Measurements from ENCODE around the gene TGFB1I1. TPM values are rescaled to one million over a fixed set of nuclear protein-coding genes. Genes with fewer than 3 reads are reported as not detected.
A peak's percentile ranks its signal among the peaks of the same experiment; 100 is the strongest.

TGFB1I1 gene
- total and polyA plus RNA-seq, 7 experiments from 2014 or later: 0.29 to 1.5 (median 0.49) TPM

- DNase-seq (no peak), ATAC-seq (no peak)
- Mint-ChIP-seq H3K27ac (no peak overlapping the region), H3K4me1 (peaks cover 0 to 16% (median 5%) of the 10 kb centered on the region in 7 donors), H3K27me3 (peaks cover 0 to 5% (median 0%) of the 10 kb centered on the region in 5 donors), H3K4me3 (peak overlapping the region in 7 of 10 donors; percentile 10 to 86 (median 64)), H3K36me3 (no peaks in the 10 kb centered on the region), H3K9me3 (no peaks in the 10 kb centered on the region)
- H3K27me3 ChIP-seq (ENCODE audit: control insufficient read depth in 2 of 2, insufficient read depth in 2 of 2, low read length in 2 of 2): no peaks in the 10 kb centered on the region
- no peaks in the 10 kb centered on the region for H3K36me3 ChIP-seq (ENCODE audit: control insufficient read depth in 2 of 3, insufficient read depth in 3 of 3, low read length in 3 of 3)
- H3K27ac ChIP-seq (ENCODE audit: low read depth, low read length): no peak overlapping the region
- no peaks in the 10 kb centered on the region for H3K9me3 ChIP-seq (ENCODE audit: control insufficient read depth in 2 of 3, low read length in 3 of 3)
- intact Hi-C loops (cut with micrococcal nuclease): no loop called here
- H3K4me1 ChIP-seq (ENCODE audit: control insufficient read depth in 2 of 2, insufficient read depth in 2 of 2, low read length in 2 of 2): no peaks in the 10 kb centered on the region
- ChIA-PET CTCF (interaction anchor here (0.6 kb wide), 1 partner anchor 446 kb away, joined by 3 read pairs; no protein-coding TSS in a partner anchor), POLR2A (interaction anchor here (0.8 to 1.2 kb wide), 2 partner anchors 13 to 353 kb away, joined by 3 read pairs; partner anchors contain the start of gene ZNF843)
- H3K4me3 ChIP-seq (ENCODE audit: low read length): no peak overlapping the region
Measured at GRCh38 chr16:31428638-31429247, 43.2 kb upstream of the TGFB1I1 start.

DNA sequence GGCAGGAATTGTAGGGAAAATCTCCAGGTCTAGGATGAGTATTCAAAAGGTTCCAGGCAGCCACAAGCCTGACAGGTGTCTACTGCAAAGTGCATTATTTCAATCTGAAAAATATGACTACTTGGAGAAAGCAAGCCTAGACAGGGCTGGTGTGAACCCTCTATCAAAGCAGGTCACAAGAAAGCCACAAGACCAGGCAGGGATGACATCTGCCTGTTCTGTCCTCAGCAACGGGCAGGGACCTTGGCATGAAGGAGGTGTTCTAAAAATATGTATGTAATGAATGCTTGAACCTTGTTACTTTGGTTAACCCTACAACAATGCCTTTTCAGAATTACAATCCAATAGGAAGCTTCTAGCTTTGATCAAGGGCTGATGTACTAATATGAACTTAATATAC is 42.6 kb upstream of the TGFB1I1 start:
- Mint-ChIP-seq H3K27me3 (peaks cover 0 to 5% (median 0%) of the 10 kb centered on the region in 5 donors), H3K4me3 (peak overlapping the region in 1 of 10 donors; percentile 12), H3K4me1 (peaks cover 0 to 16% (median 5%) of the 10 kb centered on the region in 7 donors), H3K36me3 (no peaks in the 10 kb centered on the region), H3K9me3 (no peaks in the 10 kb centered on the region), H3K27ac (no peak overlapping the region)
- intact Hi-C loops (cut with micrococcal nuclease): no loop called here
- no peaks in the 10 kb centered on the region for H3K36me3 ChIP-seq (ENCODE audit: control insufficient read depth in 2 of 3, insufficient read depth in 3 of 3, low read length in 3 of 3)
- POLR2A ChIA-PET: interaction anchor here (0.8 to 1.2 kb wide), 2 partner anchors 13 to 354 kb away, joined by 3 read pairs; partner anchors contain the start of gene ZNF843
- H3K9me3 ChIP-seq (ENCODE audit: control insufficient read depth in 2 of 3, low read length in 3 of 3): no peaks in the 10 kb centered on the region
- no peak overlapping the region for H3K4me3 ChIP-seq (ENCODE audit: low read length)
- ATAC-seq (no peak), DNase-seq (no peak)
- CTCF ChIA-PET: no interaction called here
- no peaks in the 10 kb centered on the region for H3K4me1 ChIP-seq (ENCODE audit: control insufficient read depth in 2 of 2, insufficient read depth in 2 of 2, low read length in 2 of 2)
- H3K27ac ChIP-seq (ENCODE audit: low read depth, low read length): no peak overlapping the region
- no peaks in the 10 kb centered on the region for H3K27me3 ChIP-seq (ENCODE audit: control insufficient read depth in 2 of 2, insufficient read depth in 2 of 2, low read length in 2 of 2)

DNA sequence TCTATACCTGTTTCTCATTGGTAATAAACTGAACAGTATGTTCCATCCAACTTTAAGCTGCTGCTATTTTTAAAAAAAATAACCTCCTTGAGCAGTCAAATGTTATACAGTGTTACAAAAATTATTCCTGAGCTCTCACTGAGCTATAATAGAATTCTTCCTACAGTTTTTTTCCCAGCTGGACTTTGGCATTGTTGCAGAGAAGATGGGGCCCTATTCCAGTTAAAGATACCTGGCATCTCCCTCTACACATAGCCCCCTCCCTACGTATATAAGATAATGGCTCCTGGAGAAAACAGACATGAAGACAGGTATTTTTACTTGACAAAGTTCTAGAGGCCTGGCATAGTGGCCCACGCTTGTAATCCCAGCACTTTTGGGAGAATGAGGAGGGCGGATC is 42.2 kb upstream of the TGFB1I1 start:
- Histone ChIP-seq H3K27ac (ENCODE audit: low read depth, low read length) (no peak overlapping the region), H3K36me3 (ENCODE audit: control insufficient read depth in 2 of 3, insufficient read depth in 3 of 3, low read length in 3 of 3) (no peaks in the 10 kb centered on the region), H3K4me1 (ENCODE audit: control insufficient read depth in 2 of 2, insufficient read depth in 2 of 2, low read length in 2 of 2) (no peaks in the 10 kb centered on the region), H3K9me3 (ENCODE audit: control insufficient read depth in 2 of 3, low read length in 3 of 3) (no peaks in the 10 kb centered on the region), H3K4me3 (ENCODE audit: low read length) (no peak overlapping the region), H3K27me3 (ENCODE audit: control insufficient read depth in 2 of 2, insufficient read depth in 2 of 2, low read length in 2 of 2) (no peaks in the 10 kb centered on the region)
- POLR2A ChIA-PET: no interaction called here
- CTCF ChIA-PET: no interaction called here
- DNase-seq (no peak), ATAC-seq (no peak)
- Mint-ChIP-seq H3K27me3 (peaks cover 0 to 5% (median 0%) of the 10 kb centered on the region in 5 donors), H3K4me3 (no peak overlapping the region), H3K27ac (no peak overlapping the region), H3K36me3 (no peaks in the 10 kb centered on the region), H3K9me3 (no peaks in the 10 kb centered on the region), H3K4me1 (peaks cover 0 to 14% (median 5%) of the 10 kb centered on the region in 7 donors)
- intact Hi-C loops (cut with micrococcal nuclease): no loop called here

DNA sequence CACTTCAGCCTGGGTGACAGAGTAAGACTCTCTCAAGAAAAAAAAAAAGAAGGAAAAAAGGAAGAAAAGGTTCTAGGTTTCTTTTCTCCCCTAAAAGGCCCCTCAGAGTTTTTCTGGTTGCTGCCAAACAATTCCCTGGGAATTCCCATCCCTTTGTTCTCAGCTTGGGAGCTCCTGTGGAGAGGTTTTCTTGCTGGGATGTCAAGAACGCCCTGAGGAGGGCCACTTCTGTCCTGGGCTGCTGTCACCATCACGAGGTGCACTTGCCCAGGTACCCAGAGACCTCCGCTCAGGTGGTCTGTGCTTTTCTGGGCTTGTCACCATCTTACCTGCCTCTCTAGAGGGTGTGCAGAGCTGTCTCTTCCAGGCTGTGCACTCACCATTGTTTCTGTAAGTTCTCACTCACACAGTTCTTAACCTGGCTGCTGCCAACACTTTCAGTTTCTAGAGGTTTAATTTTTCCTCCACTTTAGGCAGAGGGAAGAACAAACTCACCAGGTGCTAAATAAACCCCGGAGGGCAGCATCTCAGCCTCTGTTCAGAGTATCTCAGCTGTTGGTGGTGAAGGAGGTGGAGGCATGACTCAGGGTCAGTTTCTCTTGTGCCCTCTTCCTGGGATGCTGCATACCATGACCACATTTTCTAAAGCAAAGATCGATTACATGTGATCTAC is 41.4 kb upstream of the TGFB1I1 start:
- Histone ChIP-seq H3K36me3 (ENCODE audit: control insufficient read depth in 2 of 3, insufficient read depth in 3 of 3, low read length in 3 of 3) (no peaks in the 10 kb centered on the region), H3K4me3 (ENCODE audit: low read length) (no peak overlapping the region), H3K4me1 (ENCODE audit: control insufficient read depth in 2 of 2, insufficient read depth in 2 of 2, low read length in 2 of 2) (no peaks in the 10 kb centered on the region), H3K9me3 (ENCODE audit: control insufficient read depth in 2 of 3, low read length in 3 of 3) (no peaks in the 10 kb centered on the region), H3K27ac (ENCODE audit: low read depth, low read length) (no peak overlapping the region), H3K27me3 (ENCODE audit: control insufficient read depth in 2 of 2, insufficient read depth in 2 of 2, low read length in 2 of 2) (no peaks in the 10 kb centered on the region)
- CTCF ChIA-PET: no interaction called here
- H3K9me3 Mint-ChIP-seq: no peaks in the 10 kb centered on the region
- intact Hi-C loops (cut with micrococcal nuclease): no loop called here
- ATAC-seq (no peak), DNase-seq (no peak)
- no peaks in the 10 kb centered on the region for H3K36me3 Mint-ChIP-seq
- peaks cover 0 to 5% (median 0%) of the 10 kb centered on the region in 5 donors for H3K27me3 Mint-ChIP-seq
- POLR2A ChIA-PET: interaction anchor here (0.8 kb wide), 1 partner anchor 9 kb away, joined by 3 read pairs; no protein-coding TSS in a partner anchor
- no peak overlapping the region for H3K4me3 Mint-ChIP-seq
- H3K4me1 Mint-ChIP-seq: peaks cover 0 to 12% (median 5%) of the 10 kb centered on the region in 7 donors
- peak overlapping the region in 2 of 9 donors; percentile 18 to 28 for H3K27ac Mint-ChIP-seq

- H3K27ac ChIP-seq (ENCODE audit: low read depth, low read length): no peak overlapping the region
- DNase-seq: no peak
- ChIA-PET POLR2A (no interaction called here), CTCF (no interaction called here)
- Mint-ChIP-seq H3K9me3 (no peaks in the 10 kb centered on the region), H3K4me1 (peaks cover 0 to 15% (median 0%) of the 10 kb centered on the region in 7 donors), H3K27me3 (no peaks in the 10 kb centered on the region), H3K4me3 (no peak overlapping the region), H3K36me3 (no peaks in the 10 kb centered on the region), H3K27ac (no peak overlapping the region)
- H3K36me3 ChIP-seq (ENCODE audit: control insufficient read depth in 2 of 3, insufficient read depth in 3 of 3, low read length in 3 of 3): no peaks in the 10 kb centered on the region
- intact Hi-C loops (cut with micrococcal nuclease): no loop called here
- H3K9me3 ChIP-seq (ENCODE audit: control insufficient read depth in 2 of 3, low read length in 3 of 3): no peaks in the 10 kb centered on the region
- H3K4me1 ChIP-seq (ENCODE audit: control insufficient read depth in 2 of 2, insufficient read depth in 2 of 2, low read length in 2 of 2): no peaks in the 10 kb centered on the region
- no peak for ATAC-seq
- H3K27me3 ChIP-seq (ENCODE audit: control insufficient read depth in 2 of 2, insufficient read depth in 2 of 2, low read length in 2 of 2): no peaks in the 10 kb centered on the region
- H3K4me3 ChIP-seq (ENCODE audit: low read length): no peak overlapping the region
Measured at GRCh38 chr16:31435341-31436220, 36.4 kb upstream of the TGFB1I1 start.

DNA sequence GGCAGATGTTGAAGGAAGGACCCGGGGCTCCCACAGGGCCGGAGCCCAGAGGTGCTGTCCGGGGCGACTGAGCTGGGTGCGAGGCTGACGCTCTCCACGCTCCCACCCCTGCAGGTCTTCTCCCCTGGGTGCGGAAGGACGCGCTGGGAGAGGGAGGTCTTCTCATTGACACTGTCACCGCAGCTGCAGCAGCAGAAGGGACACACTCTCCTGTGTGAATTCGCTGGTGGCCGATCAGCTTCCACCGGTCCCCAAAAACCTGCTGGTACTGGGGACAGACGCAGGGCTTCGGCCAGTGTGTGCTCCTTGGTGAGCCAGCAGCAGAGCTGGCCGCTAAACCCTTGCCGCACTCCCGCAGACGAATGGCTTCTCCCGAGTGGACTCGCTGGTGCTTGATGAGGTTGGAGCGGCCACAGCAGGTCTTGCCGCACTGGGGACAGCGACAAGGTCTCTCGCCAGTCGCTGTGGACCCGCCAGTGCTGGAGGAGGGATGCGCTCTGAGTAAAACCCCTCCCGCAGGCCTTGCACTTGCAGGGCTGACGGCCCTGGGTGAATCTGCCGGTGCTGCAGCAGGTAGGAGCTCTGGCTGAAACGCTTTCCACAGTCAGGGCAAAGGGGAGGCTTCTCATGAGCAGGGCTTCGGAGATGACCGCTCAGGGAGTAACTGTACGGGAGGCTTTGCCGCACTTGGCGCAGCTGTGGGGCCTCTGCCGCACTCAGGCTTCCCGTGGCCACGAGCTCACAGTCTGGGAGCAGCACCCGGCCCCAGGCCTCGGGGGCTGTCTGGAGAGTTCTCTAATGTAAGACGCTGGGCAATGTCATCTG is 35.5 kb upstream of the TGFB1I1 start:
- no peak for ATAC-seq
- Histone ChIP-seq H3K27me3 (ENCODE audit: control insufficient read depth in 2 of 2, insufficient read depth in 2 of 2, low read length in 2 of 2) (no peaks in the 10 kb centered on the region), H3K4me3 (ENCODE audit: low read length) (no peak overlapping the region), H3K36me3 (ENCODE audit: control insufficient read depth in 2 of 3, insufficient read depth in 3 of 3, low read length in 3 of 3) (no peaks in the 10 kb centered on the region), H3K27ac (ENCODE audit: low read depth, low read length) (no peak overlapping the region), H3K9me3 (ENCODE audit: control insufficient read depth in 2 of 3, low read length in 3 of 3) (no peaks in the 10 kb centered on the region), H3K4me1 (ENCODE audit: control insufficient read depth in 2 of 2, insufficient read depth in 2 of 2, low read length in 2 of 2) (no peaks in the 10 kb centered on the region)
- H3K27me3 Mint-ChIP-seq: no peaks in the 10 kb centered on the region
- ChIA-PET CTCF (no interaction called here), POLR2A (interaction anchor here (0.6 kb wide), 2 partner anchors 271 to 738 kb away, joined by 3 read pairs; partner anchors contain the start of gene SRCAP)
- H3K27ac Mint-ChIP-seq: no peak overlapping the region
- no peak for DNase-seq
- H3K4me1 Mint-ChIP-seq: peaks cover 0 to 11% (median 0%) of the 10 kb centered on the region in 7 donors
- no peaks in the 10 kb centered on the region for H3K9me3 Mint-ChIP-seq
- no peak overlapping the region for H3K4me3 Mint-ChIP-seq
- intact Hi-C loops (cut with micrococcal nuclease): no loop called here
- H3K36me3 Mint-ChIP-seq: no peaks in the 10 kb centered on the region
